Activated CD4-positive, alpha-beta memory T cell treated with anti-CD3 and anti-CD28 coated beads, Interleukin-2, amount 10 ng/mL, durations not matched to agents 7 days and 5 days (primary cell): ENCODE results near the gene AK8. TPM values are rescaled to one million over a fixed set of nuclear protein-coding genes. Genes with fewer than 3 reads are reported as not detected.

Experiments used
- CTCF ChIA-PET: fragments of 350-600 bp; sonication (Branson Sonifier 250); formaldehyde crosslinking; loops from one replicate; lab custom pipeline; 2021; ENCODE audit warnings: antibody characterized with exemption, inconsistent platforms; lab: Charles Lee
- POLR2A ChIA-PET: fragments of 350-600 bp; sonication (Branson Sonifier 250); formaldehyde crosslinking; loops from one replicate; lab custom pipeline; 2021; ENCODE audit warnings: antibody characterized with exemption; lab: Charles Lee
- DNase-seq: peaks from one replicate; pipeline ENCODE4 v3.0.0-alpha.2; 2020
- H3K27ac Mint-ChIP-seq: one replicate; pipeline ENCODE4 v1.8.0; 2021; ENCODE audit warnings: mild to moderate bottlenecking, mixed read lengths
- H3K27me3 Mint-ChIP-seq: one replicate; pipeline ENCODE4 v1.8.0; 2021; ENCODE audit warnings: mixed read lengths
- H3K36me3 Mint-ChIP-seq: one replicate; pipeline ENCODE4 v1.8.0; 2021; ENCODE audit warnings: low read depth, mixed read lengths
- H3K4me1 Mint-ChIP-seq: one replicate; pipeline ENCODE4 v1.8.0; 2021; ENCODE audit warnings: mixed read lengths
- H3K4me3 Mint-ChIP-seq: one replicate; pipeline ENCODE4 v1.8.0; 2021; ENCODE audit warnings: mild to moderate bottlenecking, mixed read lengths
- H3K9me3 Mint-ChIP-seq: one replicate; pipeline ENCODE4 v1.8.0; 2021; ENCODE audit warnings: mixed read lengths
- total RNA-seq, 2 experiments: library from RNA; stranded (reverse); gene quantifications; one replicate each; pipeline ENCODE4 v1.2.3, GENCODE V29; 2021

AK8 gene
- total RNA-seq, 2 experiments from 2014 or later: not detected

- peaks cover 47% of the 10 kb centered on the region for H3K27me3 Mint-ChIP-seq
Observed at GRCh38 chr9:132745756-132746709, 132.1 kb downstream of the AK8 start.

GRCh38 chr9:132744881-132745755, 133.0 kb downstream of the AK8 start:
- Mint-ChIP-seq H3K27ac (no peak overlapping the region), H3K36me3 (no peaks in the 10 kb centered on the region), H3K4me1 (no peaks in the 10 kb centered on the region), H3K27me3 (peaks cover 47% of the 10 kb centered on the region), H3K9me3 (no peaks in the 10 kb centered on the region), H3K4me3 (no peak overlapping the region)
- POLR2A ChIA-PET: no interaction called here
- CTCF ChIA-PET: interaction anchor here (0.6 kb wide), 1 partner anchor 76 kb away, joined by 3 read pairs; no protein-coding TSS in a partner anchor
- no peak for DNase-seq

More at GRCh38 chr9:132745756-132746709, 132.1 kb downstream of the AK8 start:
- no peaks in the 10 kb centered on the region for H3K9me3 Mint-ChIP-seq
- no peaks in the 10 kb centered on the region for H3K4me1 Mint-ChIP-seq
- POLR2A ChIA-PET: no interaction called here
- no peak for DNase-seq
- H3K36me3 Mint-ChIP-seq: no peaks in the 10 kb centered on the region
- H3K27ac Mint-ChIP-seq: no peak overlapping the region
- H3K4me3 Mint-ChIP-seq: no peak overlapping the region
- CTCF ChIA-PET: no interaction called here

GRCh38 chr9:132743931-132744479, 134.1 kb downstream of the AK8 start:
- H3K4me3 Mint-ChIP-seq: no peak overlapping the region
- CTCF ChIA-PET: no interaction called here

GRCh38 chr9:132742821-132743311, 135.2 kb downstream of the AK8 start:
- DNase-seq: no peak
- Mint-ChIP-seq H3K27me3 (peaks cover 47% of the 10 kb centered on the region), H3K4me1 (no peaks in the 10 kb centered on the region), H3K4me3 (no peak overlapping the region), H3K27ac (no peak overlapping the region), H3K9me3 (no peaks in the 10 kb centered on the region), H3K36me3 (no peaks in the 10 kb centered on the region)
- ChIA-PET CTCF (no interaction called here), POLR2A (no interaction called here)

More at GRCh38 chr9:132743931-132744479, 134.1 kb downstream of the AK8 start:
- DNase-seq: no peak
- Mint-ChIP-seq H3K9me3 (no peaks in the 10 kb centered on the region), H3K27me3 (peaks cover 47% of the 10 kb centered on the region), H3K4me1 (no peaks in the 10 kb centered on the region), H3K36me3 (no peaks in the 10 kb centered on the region), H3K27ac (no peak overlapping the region)
- POLR2A ChIA-PET: no interaction called here

GRCh38 chr9:132740526-132741309, 137.4 kb downstream of the AK8 start:
- peaks cover 34% of the 10 kb centered on the region for H3K27me3 Mint-ChIP-seq
- DNase-seq: no peak
- POLR2A ChIA-PET: no interaction called here
- no peaks in the 10 kb centered on the region for H3K4me1 Mint-ChIP-seq
- H3K27ac Mint-ChIP-seq: no peak overlapping the region
- CTCF ChIA-PET: interaction anchor here (0.9 kb wide), 2 partner anchors 162 to 446 kb away, joined by 3 read pairs; no protein-coding TSS in a partner anchor
- no peaks in the 10 kb centered on the region for H3K36me3 Mint-ChIP-seq
- H3K4me3 Mint-ChIP-seq: no peak overlapping the region
- no peaks in the 10 kb centered on the region for H3K9me3 Mint-ChIP-seq

- Mint-ChIP-seq H3K27ac (no peak overlapping the region), H3K9me3 (no peaks in the 10 kb centered on the region), H3K36me3 (no peaks in the 10 kb centered on the region), H3K4me3 (no peak overlapping the region), H3K27me3 (peaks cover 25% of the 10 kb centered on the region), H3K4me1 (no peaks in the 10 kb centered on the region)
- DNase-seq: no peak
- POLR2A ChIA-PET: interaction anchor here (0.9 kb wide), 1 partner anchor 69 kb away, joined by 3 read pairs; no protein-coding TSS in a partner anchor
- CTCF ChIA-PET: interaction anchor here (0.7 to 0.9 kb wide), 2 partner anchors 447 to 1239 kb away, joined by 3 read pairs; no protein-coding TSS in a partner anchor
Observed at GRCh38 chr9:132739710-132740310, 138.3 kb downstream of the AK8 start.

GRCh38 chr9:132733260-132733815, 144.7 kb downstream of the AK8 start:
- H3K9me3 Mint-ChIP-seq: no peaks in the 10 kb centered on the region
- H3K36me3 Mint-ChIP-seq: no peaks in the 10 kb centered on the region
- ChIA-PET CTCF (no interaction called here), POLR2A (no interaction called here)
- H3K4me1 Mint-ChIP-seq: no peaks in the 10 kb centered on the region
- peaks cover 14% of the 10 kb centered on the region for H3K27me3 Mint-ChIP-seq
- H3K27ac Mint-ChIP-seq: no peak overlapping the region
- no peak for DNase-seq
- no peak overlapping the region for H3K4me3 Mint-ChIP-seq

- POLR2A ChIA-PET: no interaction called here
- Mint-ChIP-seq H3K4me3 (no peak overlapping the region), H3K27me3 (peaks cover 16% of the 10 kb centered on the region), H3K27ac (no peak overlapping the region), H3K4me1 (no peaks in the 10 kb centered on the region), H3K36me3 (no peaks in the 10 kb centered on the region), H3K9me3 (no peaks in the 10 kb centered on the region)
- CTCF ChIA-PET: no interaction called here
- no peak for DNase-seq
Observed at GRCh38 chr9:132732326-132733259, 145.5 kb downstream of the AK8 start.

- CTCF ChIA-PET: no interaction called here
- Mint-ChIP-seq H3K9me3 (no peaks in the 10 kb centered on the region), H3K4me3 (no peak overlapping the region), H3K27ac (no peak overlapping the region), H3K36me3 (no peaks in the 10 kb centered on the region), H3K27me3 (peaks cover 21% of the 10 kb centered on the region), H3K4me1 (no peaks in the 10 kb centered on the region)
- DNase-seq: no peak
- POLR2A ChIA-PET: no interaction called here
Observed at GRCh38 chr9:132731230-132731629, 146.9 kb downstream of the AK8 start.

GRCh38 chr9:132730054-132731033, 147.7 kb downstream of the AK8 start:
- no peaks in the 10 kb centered on the region for H3K9me3 Mint-ChIP-seq
- H3K27ac Mint-ChIP-seq: no peak overlapping the region
- peaks cover 21% of the 10 kb centered on the region for H3K27me3 Mint-ChIP-seq
- H3K36me3 Mint-ChIP-seq: no peaks in the 10 kb centered on the region
- ChIA-PET POLR2A (no interaction called here), CTCF (no interaction called here)
- DNase-seq: no peak
- no peak overlapping the region for H3K4me3 Mint-ChIP-seq
- no peaks in the 10 kb centered on the region for H3K4me1 Mint-ChIP-seq
